Measurements from ENCODE around the gene PFKFB1.

PFKFB1 gene

DNA sequence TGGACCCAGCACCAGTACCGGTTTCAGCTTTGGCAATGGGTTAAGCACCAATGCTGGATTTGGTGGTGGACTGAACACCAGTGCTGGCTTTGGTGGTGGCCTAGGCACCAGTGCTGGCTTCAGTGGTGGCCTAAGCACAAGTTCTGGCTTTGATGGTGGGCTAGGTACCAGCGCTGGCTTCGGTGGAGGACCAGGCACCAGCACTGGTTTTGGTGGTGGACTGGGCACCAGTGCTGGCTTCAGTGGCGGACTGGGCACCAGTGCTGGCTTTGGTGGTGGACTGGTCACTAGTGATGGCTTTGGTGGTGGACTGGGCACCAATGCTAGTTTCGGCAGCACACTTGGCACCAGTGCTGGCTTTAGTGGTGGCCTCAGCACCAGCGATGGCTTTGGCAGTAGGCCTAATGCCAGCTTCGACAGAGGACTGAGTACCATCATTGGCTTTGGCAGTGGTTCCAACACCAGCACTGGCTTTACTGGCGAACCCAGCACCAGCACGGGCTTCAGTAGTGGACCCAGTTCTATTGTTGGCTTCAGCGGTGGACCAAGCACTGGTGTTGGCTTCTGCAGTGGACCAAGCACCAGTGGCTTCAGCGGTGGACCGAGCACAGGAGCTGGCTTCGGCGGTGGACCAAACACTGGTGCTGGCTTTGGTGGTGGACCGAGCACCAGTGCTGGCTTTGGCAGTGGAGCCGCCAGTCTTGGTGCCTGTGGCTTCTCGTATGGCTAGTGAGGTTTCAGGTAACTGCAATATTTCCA is 63.5 kb downstream of the PFKFB1 start:
- no peak for DNase-seq (ENCODE audit: low spot score in 2 of 2)
- Mint-ChIP-seq H3K27ac (ENCODE audit: low read depth) (no peak overlapping the region), H3K4me3 (no peak overlapping the region), H3K36me3 (ENCODE audit: insufficient read depth) (no peaks in the 10 kb centered on the region), H3K27me3 (no peaks in the 10 kb centered on the region), H3K9me3 (no peaks in the 10 kb centered on the region), H3K4me1 (no peaks in the 10 kb centered on the region)
- ATAC-seq (replicated peaks; ENCODE audit: extremely low read depth, poor library complexity, severe bottlenecking) = no peak

DNA sequence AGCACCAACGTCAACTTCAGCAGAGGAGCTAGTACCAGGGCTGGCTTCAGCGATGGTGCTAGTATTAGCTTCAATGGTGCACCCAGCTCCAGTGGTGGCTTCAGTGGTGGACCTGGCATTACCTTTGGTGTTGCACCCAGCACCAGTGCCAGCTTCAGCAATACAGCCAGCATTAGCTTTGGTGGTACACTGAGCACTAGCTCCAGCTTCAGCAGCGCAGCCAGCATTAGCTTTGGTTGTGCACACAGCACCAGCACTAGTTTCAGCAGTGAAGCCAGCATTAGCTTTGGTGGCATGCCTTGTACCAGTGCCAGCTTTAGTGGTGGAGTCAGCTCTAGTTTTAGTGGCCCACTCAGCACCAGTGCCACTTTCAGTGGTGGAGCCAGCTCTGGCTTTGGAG is 65.1 kb downstream of the PFKFB1 start:
- Mint-ChIP-seq H3K36me3 (ENCODE audit: insufficient read depth) (no peaks in the 10 kb centered on the region), H3K9me3 (no peaks in the 10 kb centered on the region), H3K4me3 (no peak overlapping the region), H3K27me3 (no peaks in the 10 kb centered on the region), H3K27ac (ENCODE audit: low read depth) (no peak overlapping the region), H3K4me1 (no peaks in the 10 kb centered on the region)
- ATAC-seq (replicated peaks; ENCODE audit: extremely low read depth, poor library complexity, severe bottlenecking) (no peak), DNase-seq (ENCODE audit: low spot score in 2 of 2) (no peak)

GRCh38 chrX:54926978-54927377 is 67.0 kb downstream of the PFKFB1 start:
- no peaks in the 10 kb centered on the region for H3K27me3 Mint-ChIP-seq
- H3K4me3 Mint-ChIP-seq = no peak overlapping the region
- DNase-seq (ENCODE audit: low spot score in 2 of 2) = no peak
- peaks cover 3% of the 10 kb centered on the region for H3K4me1 Mint-ChIP-seq
- no peaks in the 10 kb centered on the region for H3K9me3 Mint-ChIP-seq
- no peak overlapping the region for H3K27ac Mint-ChIP-seq (ENCODE audit: low read depth)
- no peaks in the 10 kb centered on the region for H3K36me3 Mint-ChIP-seq (ENCODE audit: insufficient read depth)
- no peak for ATAC-seq (replicated peaks; ENCODE audit: extremely low read depth, poor library complexity, severe bottlenecking)

GRCh38 chrX:54923376-54923775 is 70.6 kb downstream of the PFKFB1 start:
- peaks cover 22% of the 10 kb centered on the region for H3K4me1 Mint-ChIP-seq
- H3K36me3 Mint-ChIP-seq (ENCODE audit: insufficient read depth) = peaks cover 4% of the 10 kb centered on the region
- ATAC-seq (replicated peaks; ENCODE audit: extremely low read depth, poor library complexity, severe bottlenecking) (no peak), DNase-seq (ENCODE audit: low spot score in 2 of 2) (no peak)
- no peaks in the 10 kb centered on the region for H3K9me3 Mint-ChIP-seq
- H3K27ac Mint-ChIP-seq (ENCODE audit: low read depth) = no peak overlapping the region
- no peak overlapping the region for H3K4me3 Mint-ChIP-seq
- peaks cover 13% of the 10 kb centered on the region for H3K27me3 Mint-ChIP-seq

- no peak overlapping the region for H3K27ac Mint-ChIP-seq (ENCODE audit: low read depth)
- peaks cover 4% of the 10 kb centered on the region for H3K36me3 Mint-ChIP-seq (ENCODE audit: insufficient read depth)
- peaks cover 13% of the 10 kb centered on the region for H3K27me3 Mint-ChIP-seq
- H3K4me1 Mint-ChIP-seq = peaks cover 22% of the 10 kb centered on the region
- ATAC-seq (replicated peaks; ENCODE audit: extremely low read depth, poor library complexity, severe bottlenecking) (no peak), DNase-seq (ENCODE audit: low spot score in 2 of 2) (no peak)
- H3K4me3 Mint-ChIP-seq = peak overlapping the region; percentile 88
- H3K9me3 Mint-ChIP-seq = no peaks in the 10 kb centered on the region
These were observed 71.4 kb downstream of the PFKFB1 start for GRCh38 chrX:54922547-54922946.

- ATAC-seq (replicated peaks; ENCODE audit: extremely low read depth, poor library complexity, severe bottlenecking) (peak; percentile 46), DNase-seq (ENCODE audit: low spot score in 2 of 2) (no peak)
- H3K27me3 Mint-ChIP-seq = peaks cover 13% of the 10 kb centered on the region
- peaks cover 4% of the 10 kb centered on the region for H3K36me3 Mint-ChIP-seq (ENCODE audit: insufficient read depth)
- no peaks in the 10 kb centered on the region for H3K9me3 Mint-ChIP-seq
- peaks cover 22% of the 10 kb centered on the region for H3K4me1 Mint-ChIP-seq
- peak overlapping the region; percentile 58 for H3K27ac Mint-ChIP-seq (ENCODE audit: low read depth)
- peak overlapping the region; percentile 88 for H3K4me3 Mint-ChIP-seq
These were observed 72.5 kb downstream of the PFKFB1 start for GRCh38 chrX:54921427-54922021.

- Mint-ChIP-seq H3K36me3 (ENCODE audit: insufficient read depth) (peaks cover 4% of the 10 kb centered on the region), H3K27ac (ENCODE audit: low read depth) (peak within 1 kb of the TSS; percentile 58), H3K4me3 (peak within 1 kb of the TSS; percentile 88), H3K4me1 (peaks cover 22% of the 10 kb centered on the region), H3K27me3 (peaks cover 13% of the 10 kb centered on the region), H3K9me3 (no peaks in the 10 kb centered on the region)
- no peak for DNase-seq (ENCODE audit: low spot score in 2 of 2)
- ATAC-seq (replicated peaks; ENCODE audit: extremely low read depth, poor library complexity, severe bottlenecking) = no peak
These were observed 73.2 kb downstream of the PFKFB1 start, which contains the start of gene TRO for GRCh38 chrX:54920610-54921426. TRO (plus strand) TSS chrX:54920824; CDS start chrX:54922247, 1,423 bp downstream.

DNA sequence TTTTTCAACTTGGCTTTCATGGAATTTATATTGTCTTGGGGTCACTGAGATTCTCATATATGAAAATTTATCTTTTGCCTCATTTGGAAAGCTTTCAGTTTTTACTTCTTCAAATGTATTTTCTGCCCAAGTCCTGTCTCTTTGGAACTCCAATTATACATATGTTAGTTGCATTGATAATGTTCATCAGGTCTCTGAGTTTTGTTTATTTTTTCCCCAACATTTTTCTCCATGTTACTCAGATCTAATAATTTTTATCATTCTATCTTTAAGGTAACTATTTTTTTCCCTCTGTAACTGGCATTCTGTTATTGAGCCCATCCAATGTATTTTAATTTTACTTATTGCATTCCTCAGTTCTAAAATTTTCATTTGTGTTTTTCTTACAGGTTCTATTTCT is 84.0 kb downstream of the PFKFB1 start:
- peaks cover 11% of the 10 kb centered on the region for H3K27me3 Mint-ChIP-seq
- H3K27ac Mint-ChIP-seq (ENCODE audit: low read depth) = no peak overlapping the region
- DNase-seq (ENCODE audit: low spot score in 2 of 2) (no peak), ATAC-seq (replicated peaks; ENCODE audit: extremely low read depth, poor library complexity, severe bottlenecking) (no peak)
- no peak overlapping the region for H3K4me3 Mint-ChIP-seq
- H3K36me3 Mint-ChIP-seq (ENCODE audit: insufficient read depth) = no peaks in the 10 kb centered on the region
- H3K9me3 Mint-ChIP-seq = no peaks in the 10 kb centered on the region
- H3K4me1 Mint-ChIP-seq = no peaks in the 10 kb centered on the region

- no peak overlapping the region for H3K4me3 Mint-ChIP-seq
- DNase-seq (ENCODE audit: low spot score in 2 of 2) (no peak), ATAC-seq (replicated peaks; ENCODE audit: extremely low read depth, poor library complexity, severe bottlenecking) (no peak)
- no peaks in the 10 kb centered on the region for H3K9me3 Mint-ChIP-seq
- peaks cover 26% of the 10 kb centered on the region for H3K27me3 Mint-ChIP-seq
- no peaks in the 10 kb centered on the region for H3K36me3 Mint-ChIP-seq (ENCODE audit: insufficient read depth)
- no peaks in the 10 kb centered on the region for H3K4me1 Mint-ChIP-seq
- H3K27ac Mint-ChIP-seq (ENCODE audit: low read depth) = no peak overlapping the region
These were observed 99.8 kb downstream of the PFKFB1 start for GRCh38 chrX:54894159-54894558.

DNA sequence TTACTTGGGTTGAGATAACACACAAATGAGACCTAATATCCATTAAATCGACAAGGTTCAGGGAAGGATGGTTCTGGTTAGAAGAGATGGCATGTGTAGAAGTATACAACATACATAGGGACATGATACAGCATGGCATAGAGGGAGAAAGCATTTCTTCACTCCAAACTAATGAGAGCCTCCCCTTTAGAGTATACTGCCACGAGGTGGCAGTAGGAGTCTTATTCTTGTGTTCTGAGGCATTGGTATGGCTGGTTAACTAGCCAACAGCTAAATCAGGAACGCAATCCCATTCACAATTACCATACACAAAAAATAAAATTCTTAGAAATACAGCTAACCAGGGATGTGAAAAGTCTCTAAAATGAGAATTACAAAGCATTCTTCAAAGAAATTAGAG is 102.4 kb downstream of the PFKFB1 start:
- Mint-ChIP-seq H3K27me3 (peaks cover 43% of the 10 kb centered on the region), H3K4me1 (no peaks in the 10 kb centered on the region), H3K9me3 (no peaks in the 10 kb centered on the region), H3K4me3 (no peak overlapping the region), H3K27ac (ENCODE audit: low read depth) (no peak overlapping the region), H3K36me3 (ENCODE audit: insufficient read depth) (no peaks in the 10 kb centered on the region)
- no peak for ATAC-seq (replicated peaks; ENCODE audit: extremely low read depth, poor library complexity, severe bottlenecking)
- DNase-seq (ENCODE audit: low spot score in 2 of 2) = no peak

GRCh38 chrX:54885740-54886139 is 108.2 kb downstream of the PFKFB1 start:
- H3K9me3 Mint-ChIP-seq = no peaks in the 10 kb centered on the region
- no peak overlapping the region for H3K27ac Mint-ChIP-seq (ENCODE audit: low read depth)
- H3K27me3 Mint-ChIP-seq = peaks cover 57% of the 10 kb centered on the region
- H3K4me1 Mint-ChIP-seq = no peaks in the 10 kb centered on the region
- H3K36me3 Mint-ChIP-seq (ENCODE audit: insufficient read depth) = no peaks in the 10 kb centered on the region
- DNase-seq (ENCODE audit: low spot score in 2 of 2) (no peak), ATAC-seq (replicated peaks; ENCODE audit: extremely low read depth, poor library complexity, severe bottlenecking) (no peak)
- no peak overlapping the region for H3K4me3 Mint-ChIP-seq

Data from central memory CD8-positive, alpha-beta T cell (primary cell).